IPS-18a (cell line): ENCODE data around the gene TTLL4.
"Not testable (repeated sequence)": the region's sequence is repeated elsewhere in the genome, so short reads cannot be mapped to it uniquely, and the experiment has no call there.

Experiments
- H3K27ac ChIP-seq: one replicate; pipeline ENCODE4 v1.5.1; 2013; ENCODE audit warnings: low read length
- H3K27me3 ChIP-seq: one replicate; pipeline ENCODE4 v1.6.1; 2013; ENCODE audit warnings: mild to moderate bottlenecking, low read length; ENCODE audit not compliant: control insufficient read depth, insufficient read depth
- H3K36me3 ChIP-seq: one replicate; pipeline ENCODE4 v1.6.1; 2013; ENCODE audit warnings: low read depth, low read length; ENCODE audit not compliant: control insufficient read depth
- H3K4me1 ChIP-seq: one replicate; pipeline ENCODE4 v1.6.1; 2013; ENCODE audit warnings: low read depth, low read length; ENCODE audit not compliant: control insufficient read depth
- H3K4me3 ChIP-seq: one replicate; pipeline ENCODE4 v1.5.1; 2013; ENCODE audit warnings: low read length
- H3K9ac ChIP-seq: one replicate; pipeline ENCODE4 v1.6.1; 2013; ENCODE audit warnings: mild to moderate bottlenecking, low read length, moderate library complexity
- H3K9me3 ChIP-seq: one replicate; pipeline ENCODE4 v1.6.1; 2013; ENCODE audit warnings: low read depth, low read length; ENCODE audit not compliant: control insufficient read depth

TTLL4 gene

GRCh38 chr2:218748741-218749441, 38.3 kb downstream of the TTLL4 start:
- Histone ChIP-seq H3K9ac (no peak overlapping the region), H3K4me1 (no peaks in the 10 kb centered on the region), H3K27ac (no peak overlapping the region), H3K36me3 (peaks cover 76% of the 10 kb centered on the region), H3K4me3 (no peak overlapping the region), H3K9me3 (no peaks in the 10 kb centered on the region), H3K27me3 (no peaks in the 10 kb centered on the region)

- no peaks in the 10 kb centered on the region for H3K9me3 ChIP-seq
- H3K9ac ChIP-seq = no peak overlapping the region
- H3K27me3 ChIP-seq = no peaks in the 10 kb centered on the region
- H3K4me3 ChIP-seq = no peak overlapping the region
- H3K36me3 ChIP-seq = peaks cover 55% of the 10 kb centered on the region
- H3K4me1 ChIP-seq = no peaks in the 10 kb centered on the region
- H3K27ac ChIP-seq = no peak overlapping the region
Measured at GRCh38 chr2:218754201-218754600, 43.6 kb downstream of the TTLL4 start.

- H3K4me1 ChIP-seq = no peaks in the 10 kb centered on the region
- no peak overlapping the region for H3K9ac ChIP-seq
- no peak overlapping the region for H3K4me3 ChIP-seq
- no peaks in the 10 kb centered on the region for H3K27me3 ChIP-seq
- no peaks in the 10 kb centered on the region for H3K9me3 ChIP-seq
- peaks cover 50% of the 10 kb centered on the region for H3K36me3 ChIP-seq
- H3K27ac ChIP-seq = no peak overlapping the region
Measured at GRCh38 chr2:218754781-218755180, 44.1 kb downstream of the TTLL4 start.

- no peak overlapping the region for H3K9ac ChIP-seq
- peaks cover 46% of the 10 kb centered on the region for H3K36me3 ChIP-seq
- H3K9me3 ChIP-seq = no peaks in the 10 kb centered on the region
- H3K4me1 ChIP-seq = no peaks in the 10 kb centered on the region
- no peak overlapping the region for H3K4me3 ChIP-seq
- H3K27me3 ChIP-seq = no peaks in the 10 kb centered on the region
- no peak overlapping the region for H3K27ac ChIP-seq
Measured at GRCh38 chr2:218755198-218755566, 44.5 kb downstream of the TTLL4 start.

GRCh38 chr2:218755567-218756404, 45.2 kb downstream of the TTLL4 start:
- no peaks in the 10 kb centered on the region for H3K9me3 ChIP-seq
- no peak overlapping the region for H3K27ac ChIP-seq
- H3K4me1 ChIP-seq = no peaks in the 10 kb centered on the region
- H3K36me3 ChIP-seq = peaks cover 40% of the 10 kb centered on the region
- no peaks in the 10 kb centered on the region for H3K27me3 ChIP-seq
- no peak overlapping the region for H3K4me3 ChIP-seq
- no peak overlapping the region for H3K9ac ChIP-seq

- no peak overlapping the region for H3K9ac ChIP-seq
- H3K9me3 ChIP-seq = no peaks in the 10 kb centered on the region
- peaks cover 32% of the 10 kb centered on the region for H3K36me3 ChIP-seq
- no peak overlapping the region for H3K27ac ChIP-seq
- no peak overlapping the region for H3K4me3 ChIP-seq
- no peaks in the 10 kb centered on the region for H3K27me3 ChIP-seq
- H3K4me1 ChIP-seq = no peaks in the 10 kb centered on the region
Measured at GRCh38 chr2:218756599-218757377, 46.2 kb downstream of the TTLL4 start.

- Histone ChIP-seq H3K9me3 (no peaks in the 10 kb centered on the region), H3K4me3 (no peak overlapping the region), H3K36me3 (no peaks in the 10 kb centered on the region), H3K4me1 (no peaks in the 10 kb centered on the region), H3K27me3 (no peaks in the 10 kb centered on the region), H3K27ac (no peak overlapping the region), H3K9ac (no peak overlapping the region)
Measured at GRCh38 chr2:218761795-218762194, 51.2 kb downstream of the TTLL4 start.

- not testable (repeated sequence) for H3K27me3 ChIP-seq, H3K4me3 ChIP-seq, H3K27ac ChIP-seq, H3K9ac ChIP-seq, H3K36me3 ChIP-seq, H3K4me1 ChIP-seq, H3K9me3 ChIP-seq
Measured at GRCh38 chr2:218772759-218773158, 62.1 kb downstream of the TTLL4 start.

- Histone ChIP-seq H3K27ac (no peak overlapping the region), H3K9me3 (peaks cover 3% of the 10 kb centered on the region), H3K4me3 (no peak overlapping the region), H3K4me1 (no peaks in the 10 kb centered on the region), H3K27me3 (no peaks in the 10 kb centered on the region), H3K9ac (no peak overlapping the region), H3K36me3 (no peaks in the 10 kb centered on the region)
Measured at GRCh38 chr2:218773881-218774280, 63.2 kb downstream of the TTLL4 start.

- Histone ChIP-seq H3K27ac (no peak overlapping the region), H3K4me1 (peaks cover 6% of the 10 kb centered on the region), H3K9ac (no peak overlapping the region), H3K4me3 (no peak overlapping the region), H3K9me3 (peaks cover 3% of the 10 kb centered on the region), H3K27me3 (peaks cover 13% of the 10 kb centered on the region), H3K36me3 (no peaks in the 10 kb centered on the region)
Measured at GRCh38 chr2:218776488-218776887, 65.9 kb downstream of the TTLL4 start.

- Histone ChIP-seq H3K36me3 (no peaks in the 10 kb centered on the region), H3K4me1 (peaks cover 6% of the 10 kb centered on the region), H3K4me3 (no peak overlapping the region), H3K27ac (no peak overlapping the region), H3K9ac (no peak overlapping the region), H3K27me3 (peaks cover 23% of the 10 kb centered on the region), H3K9me3 (peaks cover 3% of the 10 kb centered on the region)
Measured at GRCh38 chr2:218777276-218777990, 66.8 kb downstream of the TTLL4 start.
